ENCODE measurements around the gene MUC4.
A peak's percentile ranks its signal among the peaks of the same experiment; 100 is the strongest.

Gene MUC4

DNA sequence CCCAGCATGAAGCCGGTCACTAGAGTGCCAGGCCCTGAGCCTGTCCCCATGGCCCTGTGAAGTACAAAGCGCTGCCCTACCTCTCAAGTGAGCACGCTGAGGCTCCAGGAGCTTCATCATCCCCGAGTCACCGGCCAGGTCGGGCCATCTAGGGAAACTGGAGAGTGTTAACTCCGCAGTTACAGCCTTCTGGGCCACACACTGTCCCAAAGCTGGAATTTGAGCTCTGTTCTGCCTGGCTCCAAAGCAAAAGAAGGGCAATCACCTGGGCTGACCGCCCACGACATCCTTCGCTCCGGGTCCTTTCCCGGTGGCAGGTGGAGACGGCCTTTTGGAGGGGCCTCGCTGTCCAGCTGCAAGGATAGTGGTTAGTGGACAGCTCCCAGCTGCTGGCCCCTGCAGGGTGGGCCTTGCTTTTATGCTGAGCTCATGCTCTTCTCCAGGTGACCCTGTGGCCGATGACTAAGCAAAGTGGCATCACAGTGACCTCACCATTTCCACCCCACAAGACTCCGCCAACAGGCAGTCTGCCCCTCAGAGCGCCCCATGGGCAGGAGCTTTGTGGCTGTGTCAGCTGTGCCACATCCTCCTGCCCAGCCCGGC lies 3.5 kb upstream of the MUC4 start:
- TF ChIP-seq, protein P1, sequence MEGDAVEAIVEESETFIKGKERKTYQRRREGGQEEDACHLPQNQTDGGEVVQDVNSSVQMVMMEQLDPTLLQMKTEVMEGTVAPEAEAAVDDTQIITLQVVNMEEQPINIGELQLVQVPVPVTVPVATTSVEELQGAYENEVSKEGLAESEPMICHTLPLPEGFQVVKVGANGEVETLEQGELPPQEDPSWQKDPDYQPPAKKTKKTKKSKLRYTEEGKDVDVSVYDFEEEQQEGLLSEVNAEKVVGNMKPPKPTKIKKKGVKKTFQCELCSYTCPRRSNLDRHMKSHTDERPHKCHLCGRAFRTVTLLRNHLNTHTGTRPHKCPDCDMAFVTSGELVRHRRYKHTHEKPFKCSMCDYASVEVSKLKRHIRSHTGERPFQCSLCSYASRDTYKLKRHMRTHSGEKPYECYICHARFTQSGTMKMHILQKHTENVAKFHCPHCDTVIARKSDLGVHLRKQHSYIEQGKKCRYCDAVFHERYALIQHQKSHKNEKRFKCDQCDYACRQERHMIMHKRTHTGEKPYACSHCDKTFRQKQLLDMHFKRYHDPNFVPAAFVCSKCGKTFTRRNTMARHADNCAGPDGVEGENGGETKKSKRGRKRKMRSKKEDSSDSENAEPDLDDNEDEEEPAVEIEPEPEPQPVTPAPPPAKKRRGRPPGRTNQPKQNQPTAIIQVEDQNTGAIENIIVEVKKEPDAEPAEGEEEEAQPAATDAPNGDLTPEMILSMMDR (IDR thresholded peaks at IDR 0.05) = no peak
- TF ChIP-seq ZFX (IDR thresholded peaks at IDR 0.05; ENCODE audit: borderline replicate concordance) = no peak
- H3K27ac ChIP-seq = peak overlapping the region; percentile 59

DNA sequence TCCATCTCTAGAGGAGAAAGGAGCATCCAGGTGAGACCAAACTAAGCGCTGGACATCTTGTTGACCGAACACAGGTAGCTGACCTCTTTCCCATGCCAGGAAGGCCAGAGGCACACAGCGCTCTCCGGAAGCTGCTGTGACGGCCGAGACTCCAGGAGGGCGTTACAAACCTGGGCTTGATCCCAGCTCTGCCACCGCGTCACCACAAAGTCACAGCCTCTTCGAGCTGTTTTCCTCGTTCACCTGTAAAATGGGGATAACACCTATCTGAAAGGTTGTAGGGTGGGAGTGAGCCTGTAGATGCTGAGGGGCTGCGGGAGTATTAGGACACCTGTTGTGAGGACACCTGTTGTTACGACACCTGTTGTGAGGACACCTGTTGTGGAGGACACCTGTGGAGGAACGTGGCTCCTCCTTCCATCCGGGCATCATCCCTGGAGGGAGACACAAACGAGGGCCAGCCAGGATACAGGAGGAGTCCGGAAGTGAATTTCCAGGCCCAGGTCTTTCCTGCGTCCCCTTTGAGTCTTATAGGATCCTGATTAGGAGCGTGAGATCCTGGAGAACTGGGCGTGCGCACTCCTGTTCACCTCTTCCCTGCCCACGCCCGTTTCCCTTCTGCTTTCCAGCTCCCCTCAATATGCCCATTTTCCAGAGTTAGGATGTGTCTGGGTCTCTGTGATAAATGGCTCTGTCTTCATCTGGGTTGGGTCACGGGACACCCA lies 2.3 kb upstream of the MUC4 start:
- no peak overlapping the region for H3K27ac ChIP-seq
- TF ChIP-seq, protein P1 (IDR thresholded peaks at IDR 0.05) = no peak
- no peak for TF ChIP-seq ZFX (IDR thresholded peaks at IDR 0.05; ENCODE audit: borderline replicate concordance)

DNA sequence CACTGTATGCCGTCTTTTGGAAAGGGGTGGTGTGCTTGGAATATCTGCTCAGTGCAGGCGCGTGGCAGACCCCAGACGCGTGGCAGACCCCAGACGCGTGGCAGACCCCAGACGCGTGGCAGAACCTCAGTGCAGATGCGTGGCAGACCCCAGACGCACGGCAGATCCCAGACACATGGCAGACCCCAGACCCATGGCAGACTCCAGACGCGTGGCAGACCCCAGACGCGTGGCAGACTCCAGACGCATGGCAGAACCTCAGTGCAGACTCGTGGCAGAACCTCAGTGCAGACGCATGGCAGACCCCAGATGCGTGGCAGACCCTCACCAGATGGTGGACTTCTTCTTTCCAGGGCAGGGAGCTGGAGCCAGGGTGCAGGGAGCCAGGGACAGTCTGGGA lies 637 bp upstream of the MUC4 start:
- no peak for TF ChIP-seq ZFX (IDR thresholded peaks at IDR 0.05; ENCODE audit: borderline replicate concordance)
- TF ChIP-seq, protein P1 (IDR thresholded peaks at IDR 0.05) = no peak
- no peak overlapping the region for H3K27ac ChIP-seq

DNA sequence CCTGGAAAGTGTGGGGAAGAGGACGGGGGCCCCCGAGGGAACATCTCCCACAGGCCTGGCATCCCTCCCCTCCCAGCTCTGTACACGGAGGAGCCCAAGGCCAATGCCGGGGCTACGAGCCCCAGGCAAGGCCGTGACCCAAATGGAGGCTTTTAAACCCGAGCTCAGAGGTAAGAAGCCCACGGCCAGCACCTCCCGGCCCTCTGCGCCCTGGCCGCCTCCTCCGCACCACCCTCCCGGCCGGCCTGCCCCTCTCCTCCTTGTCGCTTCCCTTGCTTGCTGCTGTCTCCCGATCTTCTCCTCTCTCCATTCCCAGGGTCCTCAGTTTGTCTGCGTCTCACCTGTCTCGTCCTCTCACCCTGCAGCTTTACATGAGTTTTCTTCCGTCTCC lies 1.3 kb downstream of the MUC4 start:
- no peak overlapping the region for H3K27ac ChIP-seq

DNA sequence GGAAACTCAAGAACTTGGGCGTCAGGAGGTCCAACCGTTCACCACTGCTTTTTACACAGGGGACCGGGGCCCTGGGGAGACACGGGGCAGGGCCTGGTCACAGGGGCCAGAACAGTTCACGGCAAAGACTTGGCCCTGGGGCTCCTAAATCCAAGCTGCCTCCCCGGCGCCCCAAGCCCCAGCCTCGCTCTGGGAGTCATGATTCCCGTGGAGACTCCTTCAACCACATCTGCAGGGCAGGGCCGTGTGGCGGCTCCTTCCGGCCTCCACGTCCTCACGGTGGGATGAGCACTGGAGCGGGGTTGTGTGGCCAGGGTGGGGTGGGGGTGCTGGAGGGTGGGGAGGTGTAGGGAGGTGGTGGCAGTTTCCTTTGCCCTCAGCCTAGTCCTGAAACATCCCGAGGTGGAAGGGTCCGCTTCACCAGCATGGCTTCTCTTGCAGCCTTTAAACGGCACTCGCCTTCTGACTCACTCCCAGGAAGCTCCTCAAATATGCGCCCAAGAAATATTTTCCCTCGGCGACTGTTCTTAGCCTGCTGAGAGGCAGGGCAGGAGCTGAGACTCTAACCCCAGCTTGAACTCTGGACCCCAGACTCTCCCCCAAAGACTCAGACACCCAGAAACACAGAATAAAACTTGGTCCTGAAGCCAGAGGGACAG lies 1.8 kb downstream of the MUC4 start:
- no peak for TF ChIP-seq ZFX (IDR thresholded peaks at IDR 0.05; ENCODE audit: borderline replicate concordance)
- TF ChIP-seq, protein P1 (IDR thresholded peaks at IDR 0.05) = no peak

More for the DNA sequence above, 1.3 kb downstream of the MUC4 start:
- TF ChIP-seq, protein P1 (IDR thresholded peaks at IDR 0.05) = no peak
- no peak for TF ChIP-seq ZFX (IDR thresholded peaks at IDR 0.05; ENCODE audit: borderline replicate concordance)

DNA sequence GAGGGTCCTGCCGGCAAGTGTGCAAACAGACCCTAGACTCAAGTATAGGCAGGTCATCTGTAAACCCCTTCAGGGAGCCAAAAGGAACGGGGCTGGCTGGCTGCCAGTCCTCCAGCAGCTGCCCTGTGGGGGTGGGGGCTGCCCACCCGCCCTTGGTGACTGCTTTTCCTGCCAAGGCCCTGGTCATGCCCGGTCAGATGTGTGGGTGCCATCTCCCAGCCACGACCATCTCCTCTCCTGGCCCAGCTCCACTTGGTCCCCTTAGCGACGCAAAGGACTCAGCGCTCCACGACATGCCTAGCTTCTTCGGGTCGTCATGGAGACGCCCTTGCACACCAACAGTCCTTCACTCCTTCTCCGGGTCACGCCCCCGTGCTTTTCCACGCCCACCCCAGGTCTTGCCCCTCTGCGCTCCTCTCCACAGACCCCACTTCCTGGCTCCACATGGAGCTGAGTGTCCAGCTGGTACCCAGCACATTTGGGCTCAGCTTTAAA lies 2.4 kb downstream of the MUC4 start:
- TF ChIP-seq, protein P1 (IDR thresholded peaks at IDR 0.05) = no peak
- TF ChIP-seq ZFX (IDR thresholded peaks at IDR 0.05; ENCODE audit: borderline replicate concordance) = no peak

More for the DNA sequence above, 1.8 kb downstream of the MUC4 start:
- H3K27ac ChIP-seq = no peak overlapping the region

More for the DNA sequence above, 2.4 kb downstream of the MUC4 start:
- H3K27ac ChIP-seq = no peak overlapping the region
